Heart right ventricle (tissue), 16 donors: Measurements from ENCODE around the gene LRRC8D. TPM values are rescaled to one million over a fixed set of nuclear protein-coding genes. Genes with fewer than 3 reads are reported as not detected.

Source experiments
- ATAC-seq, 8 donors: fragments of 200-7000 bp; cut with Tn5 transposase; one replicate each; pipeline ENCODE4 v1.9.1; 2020; ENCODE audit warnings: mild to moderate bottlenecking in 8 of 8, moderate library complexity in 8 of 8, moderate number of reproducible peaks in 1 of 8
- DNase-seq, 2 donors: peaks; one replicate each; pipeline ENCODE4 v3.0.0-alpha.2; 2020
- H3K27ac ChIP-seq, 10 donors: fragments of 200-600 bp; sonication (generic) in 2 of 10; one replicate each; pipeline versions ENCODE4 v1.5.0 to v1.8.0; 2020 to 2022; ENCODE audit warnings: mild to moderate bottlenecking in 3 of 10
- H3K27me3 ChIP-seq, 7 donors: fragments of 200-600 bp; one replicate each; pipeline ENCODE4 v1.8.0; 2021 to 2022; ENCODE audit warnings: mild to moderate bottlenecking in 2 of 7
- H3K36me3 ChIP-seq, 9 donors: fragments of 200-600 bp; sonication (generic) in 1 of 9; one replicate each; pipeline versions ENCODE4 v1.5.0 to v1.8.0; 2020 to 2022; ENCODE audit warnings: mild to moderate bottlenecking in 2 of 9
- H3K4me1 ChIP-seq, 9 donors: fragments of 200-600 bp; sonication (generic) in 1 of 9; one replicate each; pipeline versions ENCODE4 v1.5.0 to v1.8.0; 2020 to 2022; ENCODE audit warnings: mild to moderate bottlenecking in 4 of 9
- H3K4me3 ChIP-seq, 10 donors: fragments of 200-600 bp; sonication (generic) in 2 of 10; one replicate each; pipeline versions ENCODE4 v1.5.0 to v1.8.0; 2020 to 2022; ENCODE audit warnings: mild to moderate bottlenecking in 7 of 10, moderate library complexity in 2 of 10
- H3K9me3 ChIP-seq, 11 donors: fragments of 200-600 bp in 10 of 11; sonication (generic) in 2 of 11; one replicate each; pipeline versions ENCODE4 v1.5.0 to v1.8.0; 2013 to 2022; ENCODE audit warnings: mild to moderate bottlenecking in 2 of 11, control low read depth in 1 of 11, moderate library complexity in 1 of 11
- CTCF ChIP-seq, 9 donors: fragments of 200-600 bp; sonication (generic) in 2 of 9; IDR thresholded peaks; one replicate each; pipeline versions ENCODE4 v1.5.0 to v1.8.0; 2021 to 2022; ENCODE audit warnings: antibody characterized with exemption in 9 of 9, mild to moderate bottlenecking in 5 of 9, moderate library complexity in 1 of 9
- WGBS, 2 donors: extraction: QIAGEN DNeasy Blood & Tissue Kit; methylation state at CpG; one replicate each; pipeline ENCODE4 v1.1.7; 2013; ENCODE audit warnings: inconsistent platforms in 1 of 2; 5-methylcytosine and 5-hydroxymethylcytosine counted together
- intact Hi-C, 10 donors: fragments of 100-400 bp; cut with DNase I; formaldehyde crosslinking; loops; one replicate each; pipeline versions ENCODE4 v1.11.1 to v1.14.2; 2022
- polyA plus RNA-seq, 2 donors: library from polyadenylated mRNA; stranded (reverse); fragments of 200-250 nt; gene quantifications; one replicate each; pipeline ENCODE4 v1.2.3, GENCODE V29; 2013
- total RNA-seq, 10 donors: library from RNA; stranded (reverse); fragmentation: NEBNext Ultra II Directional in 3 of 10; extraction: Animal tissue kit (Norgen Biotek cat#: 25700) in 3 of 10; gene quantifications; one replicate each; pipeline versions ENCODE4 v1.2.1 to v1.2.4, GENCODE V29; 2021 to 2023
- donor health status: Arrhythmogenic right ventricular cardiomyopathy.
- donor health status: ischemic (EF 13 %, LVEDD 7.1; RV severe dilation, severe dysfunction).
- donor health status: healthy with polysubstance abuse.
- donor health status: DM: no; HTN: yes; CAD: no.
- donor health status: DM: no; HTN: no; CAD: no.
- donor health status: ischemic (EF 25% LVEDD 6.9; RV normal size, moderate dysfunction).
- donor health status: ischemic (EF 25% LVEDD 5.7; RV mildly dilated, moderate dysfunction).
- donor health status: healthy.
- donor health status: DM: yes; HTN: yes; CAD: no.
- donor health status: Ischemic cardiomyopathy.
- donor health status: ischemic (EF 35%, LVEDD 5.7; RV mildly dilated, moderate dysfunction).
- donor health status: nonischemic (EF 11% LVEDD 7.7; RV severe dilation, severe dysfunction).
- donor health status: DM: yes; HTN: yes; CAD: no.
- donor health status: PGD.
- donor health status: ischemic (EF 29% LVEDD 5.4; RV normal size, mild dysfunction).
- donor health status: nonischemic (EF 23%, LVEDD 6.1; RV moderate dilation, normal function).

LRRC8D gene
- total and polyA plus RNA-seq, 12 donors, result 3.0 to 11.0 (median 6.6) TPM

DNA sequence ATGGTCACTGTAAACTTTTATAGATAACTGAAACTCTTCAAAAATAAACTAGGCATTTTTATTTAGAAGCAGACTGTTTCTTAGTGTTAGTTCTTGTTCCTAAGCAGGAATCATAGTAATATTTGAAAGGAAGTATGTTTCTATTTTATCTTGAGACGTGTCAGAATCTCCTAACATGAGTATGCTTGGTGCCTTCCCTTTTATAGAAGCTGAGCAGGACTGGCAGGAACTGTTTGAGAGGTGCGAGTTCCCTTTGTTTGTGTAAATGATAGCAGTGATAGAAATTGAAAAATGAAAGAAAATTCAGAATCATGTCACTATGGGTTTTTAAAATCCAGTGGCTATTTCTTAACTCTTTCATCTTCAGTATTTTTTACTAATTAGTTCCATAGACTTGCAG, 56.9 kb downstream of the LRRC8D start:
- DNase-seq (no peak), ATAC-seq (peak in 1 of 8 donors; percentile 39)
- intact Hi-C loops, result no loop called here
- H3K27ac ChIP-seq, result no peak overlapping the region
- peaks cover 0 to 16% (median 0%) of the 10 kb centered on the region in 11 donors for H3K9me3 ChIP-seq
- H3K36me3 ChIP-seq, result no peaks in the 10 kb centered on the region
- 35 to 45% methylated on average over 2 of the region's 2 CpGs for WGBS, 2 donors
- no peak for TF ChIP-seq CTCF (IDR thresholded peaks at IDR 0.05)
- no peak overlapping the region for H3K4me3 ChIP-seq
- H3K27me3 ChIP-seq, result no peaks in the 10 kb centered on the region
- peaks cover 0 to 42% (median 16%) of the 10 kb centered on the region in 9 donors for H3K4me1 ChIP-seq

GRCh38 chr1:89878256-89878655, 57.4 kb downstream of the LRRC8D start:
- WGBS, 2 donors, result 89% methylated on average over 1 of the region's 1 CpG
- no peaks in the 10 kb centered on the region for H3K27me3 ChIP-seq
- H3K4me1 ChIP-seq, result peaks cover 0 to 38% (median 15%) of the 10 kb centered on the region in 9 donors
- ATAC-seq, result peak in 1 of 8 donors; percentile 47
- H3K9me3 ChIP-seq, result peaks cover 0 to 16% (median 0%) of the 10 kb centered on the region in 11 donors
- H3K4me3 ChIP-seq, result no peak overlapping the region
- H3K36me3 ChIP-seq, result no peaks in the 10 kb centered on the region
- DNase-seq, result no peak
- no peak for TF ChIP-seq CTCF (IDR thresholded peaks at IDR 0.05)
- H3K27ac ChIP-seq, result no peak overlapping the region
- intact Hi-C loops, result no loop called here

- DNase-seq, result no peak
- no peak for ATAC-seq
- Histone ChIP-seq H3K27me3 (no peaks in the 10 kb centered on the region), H3K4me3 (no peak overlapping the region), H3K9me3 (peaks cover 0 to 16% (median 0%) of the 10 kb centered on the region in 11 donors), H3K36me3 (no peaks in the 10 kb centered on the region), H3K27ac (no peak overlapping the region), H3K4me1 (peaks cover 0 to 33% (median 17%) of the 10 kb centered on the region in 9 donors)
- no peak for TF ChIP-seq CTCF (IDR thresholded peaks at IDR 0.05)
- intact Hi-C loops, result no loop called here
- WGBS, 2 donors, result 96 to 97% methylated on average over 1 of the region's 1 CpG
Measured at GRCh38 chr1:89880679-89881078, 59.8 kb downstream of the LRRC8D start.

DNA sequence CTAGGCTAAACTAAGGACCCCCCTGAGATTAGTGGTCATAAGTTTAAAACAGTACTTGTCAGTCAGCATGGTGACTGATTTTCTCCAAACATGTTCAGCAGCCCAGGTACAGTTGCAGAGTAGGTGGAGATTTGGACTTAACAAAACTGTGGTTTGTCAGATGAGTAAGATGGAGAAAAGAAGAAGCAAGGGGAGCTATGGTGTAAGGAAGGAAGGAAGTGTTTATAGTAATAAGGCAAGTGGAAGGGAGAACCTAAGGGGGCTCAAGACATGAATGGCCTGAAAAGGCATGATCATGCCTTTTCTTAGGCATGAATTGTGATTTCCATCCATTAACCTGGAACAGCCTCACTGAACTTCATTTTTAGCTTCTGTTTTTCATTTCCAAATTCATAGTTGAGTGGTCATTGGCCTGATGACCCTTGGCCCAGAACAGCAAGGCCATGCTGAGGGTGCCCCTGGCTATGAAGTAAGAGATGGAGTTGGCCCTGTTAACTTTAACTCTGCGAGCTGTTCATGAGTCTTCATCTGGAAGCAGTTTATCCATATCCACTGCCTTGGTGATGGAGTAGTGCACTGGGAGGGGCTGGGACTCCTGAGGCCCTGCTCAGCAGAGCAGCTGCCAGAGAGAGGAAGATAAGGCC, 60.7 kb downstream of the LRRC8D start:
- H3K4me3 ChIP-seq, result no peak overlapping the region
- H3K36me3 ChIP-seq, result no peaks in the 10 kb centered on the region
- no peak overlapping the region for H3K27ac ChIP-seq
- WGBS, 2 donors, result 82 to 89% methylated on average over 1 of the region's 1 CpG
- H3K9me3 ChIP-seq, result peaks cover 0 to 16% (median 0%) of the 10 kb centered on the region in 11 donors
- TF ChIP-seq CTCF (IDR thresholded peaks at IDR 0.05), result no peak
- H3K27me3 ChIP-seq, result no peaks in the 10 kb centered on the region
- H3K4me1 ChIP-seq, result peaks cover 0 to 28% (median 15%) of the 10 kb centered on the region in 9 donors
- intact Hi-C loops, result no loop called here
- no peak for DNase-seq
- ATAC-seq, result peak in 1 of 8 donors; percentile 44
